ENCODE results near the gene SPATA6L.

DNA sequence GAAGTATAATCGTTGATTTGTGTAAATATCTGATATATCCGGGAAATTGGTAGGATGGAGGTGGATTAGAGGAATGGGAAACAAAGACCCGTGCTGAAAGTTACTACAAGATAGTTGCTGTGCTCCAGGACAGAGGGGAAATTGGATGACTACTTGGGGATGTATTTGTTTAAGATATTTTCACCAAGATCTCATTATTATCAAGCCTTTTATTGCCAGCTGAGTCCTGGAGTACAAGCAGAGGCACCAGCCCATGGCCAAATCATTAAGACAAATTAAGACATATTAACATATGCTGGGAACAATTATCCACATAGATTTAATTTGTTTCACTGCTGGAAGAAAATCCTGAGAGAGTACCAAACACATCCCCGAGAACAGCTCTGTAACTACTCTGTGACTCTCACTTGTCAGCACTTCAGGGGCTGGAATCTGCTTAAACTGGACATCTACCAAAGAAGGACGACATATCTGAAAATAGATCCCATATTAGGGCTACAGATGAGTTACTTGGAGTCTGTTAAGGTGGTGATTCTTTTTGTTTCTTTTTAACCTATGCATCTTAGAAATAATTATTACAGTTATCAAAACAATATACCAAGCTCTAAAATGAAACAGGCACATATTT is 107.8 kb downstream of the SPATA6L start:
- TF ChIP-seq POLR2A (IDR thresholded peaks at IDR 0.05) = no peak
- TF ChIP-seq, protein P1, sequence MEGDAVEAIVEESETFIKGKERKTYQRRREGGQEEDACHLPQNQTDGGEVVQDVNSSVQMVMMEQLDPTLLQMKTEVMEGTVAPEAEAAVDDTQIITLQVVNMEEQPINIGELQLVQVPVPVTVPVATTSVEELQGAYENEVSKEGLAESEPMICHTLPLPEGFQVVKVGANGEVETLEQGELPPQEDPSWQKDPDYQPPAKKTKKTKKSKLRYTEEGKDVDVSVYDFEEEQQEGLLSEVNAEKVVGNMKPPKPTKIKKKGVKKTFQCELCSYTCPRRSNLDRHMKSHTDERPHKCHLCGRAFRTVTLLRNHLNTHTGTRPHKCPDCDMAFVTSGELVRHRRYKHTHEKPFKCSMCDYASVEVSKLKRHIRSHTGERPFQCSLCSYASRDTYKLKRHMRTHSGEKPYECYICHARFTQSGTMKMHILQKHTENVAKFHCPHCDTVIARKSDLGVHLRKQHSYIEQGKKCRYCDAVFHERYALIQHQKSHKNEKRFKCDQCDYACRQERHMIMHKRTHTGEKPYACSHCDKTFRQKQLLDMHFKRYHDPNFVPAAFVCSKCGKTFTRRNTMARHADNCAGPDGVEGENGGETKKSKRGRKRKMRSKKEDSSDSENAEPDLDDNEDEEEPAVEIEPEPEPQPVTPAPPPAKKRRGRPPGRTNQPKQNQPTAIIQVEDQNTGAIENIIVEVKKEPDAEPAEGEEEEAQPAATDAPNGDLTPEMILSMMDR (IDR thresholded peaks at IDR 0.05) = no peak
